ENCODE data around the gene USP6.

The USP6 gene

GRCh38 chr17:5182597-5183409 is 67.0 kb downstream of the USP6 start:
- FAIRE-seq (no peak), DNase-seq (ENCODE audit: insufficient read length, low spot score) (no peak)
- no peak for TF ChIP-seq POLR2A (IDR thresholded peaks at IDR 0.05; ENCODE audit: low read depth, low read length)
- no peak for TF ChIP-seq TAF1 (IDR thresholded peaks at IDR 0.05; ENCODE audit: low read depth, low read length)
- TF ChIP-seq POLR2AphosphoS5 (IDR thresholded peaks at IDR 0.05; ENCODE audit: low read depth, low read length), result no peak
- TF ChIP-seq SPI1 (IDR thresholded peaks at IDR 0.05; ENCODE audit: low read depth, low read length), result no peak
- no peak for TF ChIP-seq POU2F2 (IDR thresholded peaks at IDR 0.05; ENCODE audit: low read depth, low read length)
- no peak for TF ChIP-seq PAX5 (IDR thresholded peaks at IDR 0.05; ENCODE audit: insufficient read depth, low read length, severe bottlenecking)

- FAIRE-seq (no peak), DNase-seq (ENCODE audit: insufficient read length, low spot score) (no peak)
- TF ChIP-seq POLR2A (IDR thresholded peaks at IDR 0.05; ENCODE audit: low read depth, low read length) (no peak), PAX5 (IDR thresholded peaks at IDR 0.05; ENCODE audit: insufficient read depth, low read length, severe bottlenecking) (no peak), POU2F2 (IDR thresholded peaks at IDR 0.05; ENCODE audit: low read depth, low read length) (no peak), TAF1 (IDR thresholded peaks at IDR 0.05; ENCODE audit: low read depth, low read length) (no peak), SPI1 (IDR thresholded peaks at IDR 0.05; ENCODE audit: low read depth, low read length) (no peak), POLR2AphosphoS5 (IDR thresholded peaks at IDR 0.05; ENCODE audit: low read depth, low read length) (no peak)
Observed at GRCh38 chr17:5183410-5183793, 67.6 kb downstream of the USP6 start.

- FAIRE-seq, result no peak
- no peak for DNase-seq (ENCODE audit: insufficient read length, low spot score)
- TF ChIP-seq POU2F2 (IDR thresholded peaks at IDR 0.05; ENCODE audit: low read depth, low read length), result no peak
- no peak for TF ChIP-seq PAX5 (IDR thresholded peaks at IDR 0.05; ENCODE audit: insufficient read depth, low read length, severe bottlenecking)
Observed at GRCh38 chr17:5184288-5184687, 68.5 kb downstream of the USP6 start.

GRCh38 chr17:5191541-5192417 is 75.9 kb downstream of the USP6 start, which contains the start of gene ZNF594:
Gene ZNF594 (minus strand): TSS chr17:5191868. CDS start chr17:5184256, 7,612 bp downstream.
- FAIRE-seq, result peak; percentile 98

GRCh38 chr17:5194346-5194745 is 78.5 kb downstream of the USP6 start:
- TF ChIP-seq TAF1 (IDR thresholded peaks at IDR 0.05; ENCODE audit: low read depth, low read length) (no peak), POU2F2 (IDR thresholded peaks at IDR 0.05; ENCODE audit: low read depth, low read length) (no peak), PAX5 (IDR thresholded peaks at IDR 0.05; ENCODE audit: insufficient read depth, low read length, severe bottlenecking) (no peak), POLR2AphosphoS5 (IDR thresholded peaks at IDR 0.05; ENCODE audit: low read depth, low read length) (no peak), POLR2A (IDR thresholded peaks at IDR 0.05; ENCODE audit: low read depth, low read length) (no peak), SPI1 (IDR thresholded peaks at IDR 0.05; ENCODE audit: low read depth, low read length) (no peak)
- DNase-seq (ENCODE audit: insufficient read length, low spot score) (no peak), FAIRE-seq (no peak)

More at GRCh38 chr17:5191541-5192417, 75.9 kb downstream of the USP6 start, which contains the start of gene ZNF594:
- DNase-seq (ENCODE audit: insufficient read length, low spot score), result peak; percentile 97
- TF ChIP-seq POLR2A (IDR thresholded peaks at IDR 0.05; ENCODE audit: low read depth, low read length), result peak; percentile 84
- TF ChIP-seq POU2F2 (IDR thresholded peaks at IDR 0.05; ENCODE audit: low read depth, low read length), result peak; percentile 41; the same call in 1 of the 2 replicates
- TF ChIP-seq POLR2AphosphoS5 (IDR thresholded peaks at IDR 0.05; ENCODE audit: low read depth, low read length), result peak; percentile 83
- TF ChIP-seq SPI1 (IDR thresholded peaks at IDR 0.05; ENCODE audit: low read depth, low read length), result no peak
- TF ChIP-seq TAF1 (IDR thresholded peaks at IDR 0.05; ENCODE audit: low read depth, low read length), result peak; percentile 78
- TF ChIP-seq PAX5 (IDR thresholded peaks at IDR 0.05; ENCODE audit: insufficient read depth, low read length, severe bottlenecking), result no peak

- no peak for TF ChIP-seq POLR2A (IDR thresholded peaks at IDR 0.05; ENCODE audit: low read depth, low read length)
- no peak for TF ChIP-seq POU2F2 (IDR thresholded peaks at IDR 0.05; ENCODE audit: low read depth, low read length)
- no peak for TF ChIP-seq SPI1 (IDR thresholded peaks at IDR 0.05; ENCODE audit: low read depth, low read length)
- TF ChIP-seq PAX5 (IDR thresholded peaks at IDR 0.05; ENCODE audit: insufficient read depth, low read length, severe bottlenecking), result no peak
- TF ChIP-seq TAF1 (IDR thresholded peaks at IDR 0.05; ENCODE audit: low read depth, low read length), result no peak
- no peak for TF ChIP-seq POLR2AphosphoS5 (IDR thresholded peaks at IDR 0.05; ENCODE audit: low read depth, low read length)
- peak; percentile 76 for FAIRE-seq
Observed at GRCh38 chr17:5198472-5198871, 82.6 kb downstream of the USP6 start.

GRCh38 chr17:5200360-5200759 is 84.5 kb downstream of the USP6 start:
- DNase-seq (ENCODE audit: insufficient read length, low spot score) (no peak), FAIRE-seq (no peak)
- TF ChIP-seq POU2F2 (IDR thresholded peaks at IDR 0.05; ENCODE audit: low read depth, low read length) (no peak), POLR2AphosphoS5 (IDR thresholded peaks at IDR 0.05; ENCODE audit: low read depth, low read length) (no peak), PAX5 (IDR thresholded peaks at IDR 0.05; ENCODE audit: insufficient read depth, low read length, severe bottlenecking) (no peak), POLR2A (IDR thresholded peaks at IDR 0.05; ENCODE audit: low read depth, low read length) (no peak), SPI1 (IDR thresholded peaks at IDR 0.05; ENCODE audit: low read depth, low read length) (no peak), TAF1 (IDR thresholded peaks at IDR 0.05; ENCODE audit: low read depth, low read length) (no peak)

More at GRCh38 chr17:5198472-5198871, 82.6 kb downstream of the USP6 start:
- DNase-seq (ENCODE audit: insufficient read length, low spot score), result no peak

- FAIRE-seq, result no peak
- TF ChIP-seq TAF1 (IDR thresholded peaks at IDR 0.05; ENCODE audit: low read depth, low read length), result no peak
- no peak for TF ChIP-seq SPI1 (IDR thresholded peaks at IDR 0.05; ENCODE audit: low read depth, low read length)
- DNase-seq (ENCODE audit: insufficient read length, low spot score), result no peak
Observed at GRCh38 chr17:5201011-5201410, 85.2 kb downstream of the USP6 start.

GRCh38 chr17:5203178-5203907 is 87.5 kb downstream of the USP6 start:
- no peak for TF ChIP-seq POU2F2 (IDR thresholded peaks at IDR 0.05; ENCODE audit: low read depth, low read length)
- no peak for TF ChIP-seq PAX5 (IDR thresholded peaks at IDR 0.05; ENCODE audit: insufficient read depth, low read length, severe bottlenecking)
- no peak for DNase-seq (ENCODE audit: insufficient read length, low spot score)
- FAIRE-seq, result no peak
